K562 (cell line): ENCODE results near the gene C5AR2. TPM values are rescaled to one million over a fixed set of nuclear protein-coding genes. Genes with fewer than 3 reads are reported as not detected.

ENCODE experiments used
- ATAC-seq: fragments of 200-7000 bp; cut with Tn5 transposase; 3 replicates; pipeline ENCODE4 v1.9.1; 2020; ENCODE audit warnings: moderate library complexity
- BruUV-seq: library from RNA; stranded (reverse); fragments of 400-500 nt; replicated peaks from 2 replicates; lab custom pipeline; 2021; lab: Mats Ljungman, UMichigan
- CTCF ChIA-PET: fragments of 300-600 bp; formaldehyde crosslinking; extraction: SDS; loops from one replicate; lab custom pipeline; 2021; ENCODE audit warnings: low intra/inter-chr PET ratio; lab: Yijun Ruan, JAX
- POLR2A ChIA-PET: fragments of 300-600, 350-650 bp; sonication (Branson Sonifier 250); formaldehyde crosslinking; extraction: SDS; loops from one replicate; lab custom pipeline; 2021; ENCODE audit warnings: antibody characterized with exemption, inconsistent platforms; lab: Yijun Ruan, JAX
- DNase-seq, 4 experiments: peaks; one replicate each; pipeline versions ENCODE4 v3.0.0 to v3.0.0-alpha.2; 2011 to 2018; ENCODE audit warnings: low spot score in 3 of 4, mixed read lengths in 3 of 4; ENCODE audit errors: extremely low read depth in 1 of 4
- FAIRE-seq: peaks from 2 replicates; lab custom pipeline; 2011; peaks lifted over from hg19 to GRCh38; lab: Jason Lieb, UNC
- H2AFZ ChIP-seq: 2 replicates; pipeline ENCODE4 v1.6.0; 2011; ENCODE audit warnings: low read depth, low read length, control low read depth, inconsistent platforms
- H3K27ac ChIP-seq: fragments of 200-600 bp; 3 replicates; pipeline ENCODE4 v1.8.0; 2011; ENCODE audit warnings: low read depth, mild to moderate bottlenecking, control low read depth, inconsistent platforms, low read length, moderate library complexity, mixed read lengths; ENCODE audit errors: extremely low read depth
- H3K27me3 ChIP-seq, 2 experiments: fragments of 300-600 bp in 1 of 2; 2 replicates in 1 of 2; 3 replicates in 1 of 2; pipeline versions ENCODE4 v1.6.0 to v1.8.0; 2011; ENCODE audit warnings: inconsistent platforms in 2 of 2, low read length in 2 of 2, mild to moderate bottlenecking in 1 of 2, mixed read lengths in 1 of 2, moderate library complexity in 1 of 2; ENCODE audit not compliant: control insufficient read depth in 2 of 2, insufficient read depth in 2 of 2
- H3K36me3 ChIP-seq: fragments of 300-600 bp; 3 replicates; pipeline ENCODE4 v1.8.0; 2011; ENCODE audit warnings: mild to moderate bottlenecking, low read length, inconsistent platforms; ENCODE audit not compliant: control insufficient read depth, insufficient read depth
- H3K4me1 ChIP-seq, 2 experiments: fragments of 200-600 bp in 1 of 2; replicated peaks in 1 of 2; 2 replicates in 1 of 2; 3 replicates in 1 of 2; pipeline versions ENCODE4 v1.5.1 to v1.8.0; 2011; ENCODE audit warnings: inconsistent platforms in 2 of 2, low read length in 2 of 2, mild to moderate bottlenecking in 1 of 2, mixed read lengths in 1 of 2, moderate library complexity in 1 of 2; ENCODE audit not compliant: control insufficient read depth in 2 of 2, insufficient read depth in 2 of 2
- H3K4me2 ChIP-seq: 2 replicates; pipeline ENCODE4 v1.6.1; 2011; ENCODE audit warnings: low read length, control low read depth, inconsistent platforms, mixed read lengths; ENCODE audit not compliant: insufficient read depth
- H3K4me3 ChIP-seq: fragments of 200-600 bp; sonication (generic), shearing (Covaris generic); 2 replicates; pipeline ENCODE4 v1.5.1; 2016; ENCODE audit warnings: control low read depth, inconsistent platforms
- H3K79me2 ChIP-seq: fragments of 200-600 bp; 3 replicates; pipeline ENCODE4 v1.8.0; 2011; ENCODE audit warnings: low read length, inconsistent platforms; ENCODE audit not compliant: control insufficient read depth, insufficient read depth
- H3K9ac ChIP-seq, 2 experiments: 2 replicates each; pipeline versions ENCODE4 v1.6.0 to v1.6.1; 2011; ENCODE audit warnings: low read depth in 2 of 2, low read length in 2 of 2, control low read depth in 1 of 2, inconsistent platforms in 1 of 2, mild to moderate bottlenecking in 1 of 2, mixed read lengths in 1 of 2; ENCODE audit not compliant: insufficient read depth in 1 of 2
- H3K9me1 ChIP-seq: one replicate; pipeline ENCODE4 v1.6.0; 2011; ENCODE audit warnings: inconsistent platforms, mild to moderate bottlenecking, low read length, moderate library complexity; ENCODE audit not compliant: control insufficient read depth, insufficient read depth
- H3K9me3 ChIP-seq: replicated peaks from 2 replicates; pipeline ENCODE4 v1.5.1; 2011; ENCODE audit warnings: low read depth, low read length, inconsistent platforms; ENCODE audit not compliant: control insufficient read depth, insufficient read depth
- H4K20me1 ChIP-seq: replicated peaks from 2 replicates; pipeline ENCODE4 v1.6.1; 2011; ENCODE audit warnings: low read length, inconsistent platforms, mixed read lengths; ENCODE audit not compliant: control insufficient read depth, insufficient read depth
- RBM14 ChIP-seq: fragments of 200-400 bp; formaldehyde crosslinking; IDR thresholded peaks from 2 replicates; pipeline ENCODE4 v1.6.1; 2018; ENCODE audit warnings: low read depth, mild to moderate bottlenecking, low read length, moderate library complexity, borderline replicate concordance; ENCODE audit not compliant: insufficient read depth
- WGBS: fragments of 100-300 bp; shearing (Covaris generic); methylation state at CpG from one replicate; pipeline ENCODE4 v1.1.6; 2016; ENCODE audit warnings: low coverage, mixed read lengths; ENCODE audit not compliant: insufficient coverage; ENCODE audit errors: missing lambda C conversion rate; 5-methylcytosine and 5-hydroxymethylcytosine counted together
- in situ Hi-C: fragments of 300-500 bp; cut with MboI; formaldehyde crosslinking; loops from 4 replicates; pipeline ENCODE4 v1.15.0; 2018; ENCODE audit warnings: inconsistent platforms, mixed read lengths
- intact Hi-C: fragments of 100-400 bp; cut with micrococcal nuclease; formaldehyde crosslinking; loops from 2 replicates; pipeline ENCODE4 v1.14.2; 2022
- polyA plus RNA-seq, 8 experiments: library from polyadenylated mRNA; depleted of rRNA in 4 of 8; stranded (reverse) in 5 of 8; unstranded in 3 of 8; fragments of >200 nt; fragmentation: Nextera tagmentation in 2 of 8; fragmentation: Illumina TruSeq in 1 of 8; extraction: Ambion mirVana in 2 of 8; extraction: Trizol in 1 of 8; gene quantifications; 2 replicates each; pipeline versions ENCODE4 v1.2.1 to v1.2.3, GENCODE V29; 2011 to 2014; ENCODE audit warnings: inconsistent platforms in 1 of 8, missing spikeins in 1 of 8
- total RNA-seq, 7 experiments: library from RNA; depleted of rRNA in 6 of 7; stranded (reverse); fragments of >200 nt in 6 of 7; fragmentation: Illumina TruSeq in 2 of 7; extraction: Trizol in 2 of 7; gene quantifications; 2 replicates each; pipeline versions ENCODE4 v1.2.1 to v1.2.3, GENCODE V29; 2011 to 2021; ENCODE audit warnings: low replicate concordance in 1 of 7
- TF ChIP-seq, protein P1 (sequence below), 2 experiments: fragments of 450-650 bp in 1 of 2; sonication (generic) in 1 of 2; formaldehyde crosslinking in 1 of 2; IDR thresholded peaks; 2 replicates each; pipeline versions ENCODE4 v1.7.1 to v1.9.0; 2016 to 2022; ENCODE audit warnings: inconsistent platforms in 1 of 2, mild to moderate bottlenecking in 1 of 2, missing genetic modification reagents in 1 of 2

C5AR2 gene
- total and polyA plus RNA-seq, 9 of the 15 experiments (the other 6 are each of a cell fraction or from before 2014, with no cell fraction given) = 0.01 to 1.1 (median 0.13) TPM

DNA sequence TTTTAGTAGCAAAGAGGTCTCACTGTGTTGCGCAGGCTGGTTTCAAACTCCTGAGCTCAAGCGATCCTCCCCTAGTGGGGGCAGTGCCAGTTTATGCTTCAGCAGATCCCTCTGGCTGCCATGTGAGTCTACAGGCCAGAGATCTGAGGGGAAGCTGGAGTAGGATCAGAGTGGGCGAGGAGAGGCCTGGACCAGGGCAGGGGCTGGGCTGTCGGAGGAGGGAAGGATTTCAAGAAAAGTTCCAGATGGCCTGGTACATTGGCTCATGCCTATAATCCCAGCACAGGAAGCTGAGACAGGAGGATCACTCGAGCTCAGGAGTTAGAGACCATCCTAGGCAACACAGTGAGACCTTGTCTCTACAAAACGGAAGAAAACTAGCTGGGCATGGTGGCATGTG, 27.0 kb downstream of the C5AR2 start:
- ChIA-PET POLR2A (interaction anchor here (1.0 to 1.3 kb wide), 3 partner anchors 10 to 50 kb away, joined by 3 to 7 read pairs (median 4); partner anchors contain the start of gene DHX34), CTCF (no interaction called here)
- no peak overlapping the region for H3K4me2 ChIP-seq
- peaks cover 0 to 9% of the 10 kb centered on the region in 2 experiments; a peak in 2 of 5 replicates for H3K4me1 ChIP-seq
- intact Hi-C loops (no loop called here), in situ Hi-C loops (no loop called here)
- no peak overlapping the region for H3K9ac ChIP-seq
- no peaks in the 10 kb centered on the region for H3K9me1 ChIP-seq
- FAIRE-seq (no peak), DNase-seq (no peak), ATAC-seq (no peak)
- H3K36me3 ChIP-seq = peaks cover 93% of the 10 kb centered on the region
- WGBS = 95% methylated on average over 5 of the region's 6 CpGs
- H4K20me1 ChIP-seq = no peaks in the 10 kb centered on the region
- H3K4me3 ChIP-seq = no peak overlapping the region
- H3K27ac ChIP-seq = no peak overlapping the region
- TF ChIP-seq, protein P1, sequence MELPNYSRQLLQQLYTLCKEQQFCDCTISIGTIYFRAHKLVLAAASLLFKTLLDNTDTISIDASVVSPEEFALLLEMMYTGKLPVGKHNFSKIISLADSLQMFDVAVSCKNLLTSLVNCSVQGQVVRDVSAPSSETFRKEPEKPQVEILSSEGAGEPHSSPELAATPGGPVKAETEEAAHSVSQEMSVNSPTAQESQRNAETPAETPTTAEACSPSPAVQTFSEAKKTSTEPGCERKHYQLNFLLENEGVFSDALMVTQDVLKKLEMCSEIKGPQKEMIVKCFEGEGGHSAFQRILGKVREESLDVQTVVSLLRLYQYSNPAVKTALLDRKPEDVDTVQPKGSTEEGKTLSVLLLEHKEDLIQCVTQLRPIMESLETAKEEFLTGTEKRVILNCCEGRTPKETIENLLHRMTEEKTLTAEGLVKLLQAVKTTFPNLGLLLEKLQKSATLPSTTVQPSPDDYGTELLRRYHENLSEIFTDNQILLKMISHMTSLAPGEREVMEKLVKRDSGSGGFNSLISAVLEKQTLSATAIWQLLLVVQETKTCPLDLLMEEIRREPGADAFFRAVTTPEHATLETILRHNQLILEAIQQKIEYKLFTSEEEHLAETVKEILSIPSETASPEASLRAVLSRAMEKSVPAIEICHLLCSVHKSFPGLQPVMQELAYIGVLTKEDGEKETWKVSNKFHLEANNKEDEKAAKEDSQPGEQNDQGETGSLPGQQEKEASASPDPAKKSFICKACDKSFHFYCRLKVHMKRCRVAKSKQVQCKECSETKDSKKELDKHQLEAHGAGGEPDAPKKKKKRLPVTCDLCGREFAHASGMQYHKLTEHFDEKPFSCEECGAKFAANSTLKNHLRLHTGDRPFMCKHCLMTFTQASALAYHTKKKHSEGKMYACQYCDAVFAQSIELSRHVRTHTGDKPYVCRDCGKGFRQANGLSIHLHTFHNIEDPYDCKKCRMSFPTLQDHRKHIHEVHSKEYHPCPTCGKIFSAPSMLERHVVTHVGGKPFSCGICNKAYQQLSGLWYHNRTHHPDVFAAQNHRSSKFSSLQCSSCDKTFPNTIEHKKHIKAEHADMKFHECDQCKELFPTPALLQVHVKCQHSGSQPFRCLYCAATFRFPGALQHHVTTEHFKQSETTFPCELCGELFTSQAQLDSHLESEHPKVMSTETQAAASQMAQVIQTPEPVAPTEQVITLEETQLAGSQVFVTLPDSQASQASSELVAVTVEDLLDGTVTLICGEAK (IDR thresholded peaks at IDR 0.05) = no peak
- TF ChIP-seq, protein P1 (CRISPR knock-in tag; IDR thresholded peaks at IDR 0.05) = no peak
- no peak for TF ChIP-seq RBM14
- H3K27me3 ChIP-seq = no peaks in the 10 kb centered on the region
- H3K9me3 ChIP-seq = no peaks in the 10 kb centered on the region
- no TSS peak for BruUV-seq
- no peak overlapping the region for H2AFZ ChIP-seq
- peaks cover 14% of the 10 kb centered on the region for H3K79me2 ChIP-seq
